OCI-M2 (cell line): Measurements from ENCODE around the gene ENPP6.
"Not testable (repeated sequence)": the region's sequence is repeated elsewhere in the genome, so short reads cannot be mapped to it uniquely, and the experiment has no call there.

Experiments used
- DNase-seq: peaks from one replicate; lab custom pipeline; 2025; ENCODE audit not compliant: unreplicated experiment; lab: John Stamatoyannopoulos, UW

The ENPP6 gene

DNA sequence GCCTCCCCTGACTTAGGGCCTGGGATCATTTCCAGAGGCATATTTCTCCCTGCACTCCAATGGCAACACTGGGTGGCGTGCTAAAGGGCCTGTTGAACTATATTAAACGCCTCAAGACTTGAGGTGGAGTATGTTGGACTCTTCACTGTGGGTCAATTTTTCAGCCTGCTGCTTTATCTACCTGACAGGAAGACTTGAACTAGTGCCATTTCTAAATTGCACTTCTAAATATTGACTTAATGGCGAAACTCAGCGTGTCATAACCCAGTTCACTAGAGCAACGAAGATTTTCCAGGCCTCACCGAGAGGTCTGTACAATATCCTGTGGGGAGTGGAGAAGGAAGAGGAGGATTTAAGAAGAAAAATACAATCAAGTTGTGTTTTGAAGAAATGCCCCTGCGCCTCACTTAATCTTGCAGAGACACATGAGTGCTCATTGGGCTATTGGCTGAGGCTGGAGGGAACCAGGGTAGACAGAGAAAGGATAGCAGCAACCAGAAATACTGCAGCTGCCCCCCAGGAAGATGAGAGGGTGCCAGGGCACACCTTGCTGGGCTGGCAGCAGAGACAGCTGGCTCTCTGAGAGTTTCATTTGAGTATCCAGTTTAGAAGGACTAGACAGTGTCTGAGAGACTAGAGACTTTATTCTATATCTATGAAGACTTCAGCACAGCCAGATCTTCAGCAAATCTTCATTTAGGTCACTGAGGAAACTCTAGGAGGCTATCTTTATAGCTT lies 67.4 kb downstream of the ENPP6 start:
- no peak for DNase-seq

DNA sequence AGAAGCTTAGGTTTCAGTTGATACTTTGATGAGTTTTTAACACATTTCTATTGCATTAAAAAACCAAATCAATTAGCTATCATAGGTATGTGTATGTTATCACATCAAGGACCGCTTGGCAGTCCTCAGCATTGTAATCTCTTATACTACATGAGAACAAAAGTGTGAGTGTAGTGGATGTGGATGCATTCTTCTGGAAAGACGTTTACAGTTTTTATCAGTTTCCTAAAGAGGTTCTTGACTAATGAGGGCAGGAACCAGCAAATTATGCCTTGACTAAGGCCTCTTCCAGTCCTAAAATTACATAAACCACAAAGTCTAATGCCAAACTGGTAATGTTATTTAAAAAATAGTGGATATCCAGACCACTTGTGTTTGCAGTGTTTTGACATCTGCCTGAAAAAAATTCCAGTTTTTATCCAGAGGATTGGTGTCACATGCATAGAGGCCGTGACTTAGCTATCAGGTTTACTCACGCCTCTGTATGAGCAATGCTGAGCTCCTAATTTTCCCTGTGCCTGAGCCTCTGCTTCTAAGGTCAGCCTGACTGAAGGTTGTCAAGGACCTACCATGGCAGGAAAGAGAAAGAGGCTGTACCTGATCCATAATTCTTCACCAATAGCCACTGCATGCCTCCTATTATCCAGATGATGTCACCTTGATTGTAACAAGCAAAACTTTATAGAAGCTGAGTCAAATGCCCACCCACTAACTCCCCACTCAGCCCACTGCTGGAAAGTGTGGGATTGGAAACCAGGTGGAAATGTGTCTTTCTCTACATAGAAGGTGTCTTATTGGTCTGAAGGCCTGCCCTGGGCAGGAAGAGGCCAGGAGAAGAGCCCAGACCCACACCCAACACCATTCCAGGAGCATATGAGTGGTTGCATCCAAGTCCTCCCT lies 68.7 kb downstream of the ENPP6 start:
- DNase-seq: no peak

DNA sequence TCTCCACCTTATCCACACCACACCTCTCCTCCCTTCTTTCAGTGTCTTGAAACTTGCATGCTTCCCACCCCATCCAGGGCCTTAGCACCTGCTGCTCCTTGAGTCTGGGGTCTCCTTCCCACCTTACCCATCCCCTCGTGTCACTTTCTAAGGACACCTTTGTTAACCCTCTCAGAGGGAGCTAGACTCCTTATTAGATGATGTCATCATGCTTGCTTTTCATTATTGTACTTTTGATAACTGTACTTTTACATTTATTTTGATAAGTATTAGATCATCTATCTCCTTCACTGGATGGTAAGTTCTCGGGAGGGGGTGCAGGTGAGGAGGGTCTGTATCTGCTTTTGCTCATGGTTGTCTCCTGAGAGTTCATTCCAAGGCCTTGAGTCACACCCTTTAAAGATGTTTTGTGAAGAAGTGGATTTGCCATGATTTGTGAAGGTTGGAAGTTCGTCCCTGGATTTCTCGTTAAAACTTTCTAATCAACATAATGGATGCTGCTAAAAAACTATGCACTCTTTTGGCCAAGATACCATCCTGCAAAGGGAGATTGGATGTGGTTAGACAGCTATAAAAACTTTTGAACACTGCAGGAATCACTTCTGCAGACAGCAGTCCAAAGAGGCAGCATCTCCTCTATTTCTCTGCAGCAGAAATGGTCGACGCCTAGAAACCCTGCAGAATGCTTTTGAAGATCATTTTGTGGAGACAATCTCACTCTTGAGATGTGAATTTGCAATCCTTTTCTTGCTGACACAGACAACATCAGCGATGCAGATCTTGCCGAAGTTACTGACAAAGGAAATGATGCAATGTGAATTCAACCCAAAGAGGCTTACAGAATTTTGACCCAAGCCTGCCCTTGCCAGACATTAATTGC lies 69.6 kb downstream of the ENPP6 start:
- no peak for DNase-seq

DNA sequence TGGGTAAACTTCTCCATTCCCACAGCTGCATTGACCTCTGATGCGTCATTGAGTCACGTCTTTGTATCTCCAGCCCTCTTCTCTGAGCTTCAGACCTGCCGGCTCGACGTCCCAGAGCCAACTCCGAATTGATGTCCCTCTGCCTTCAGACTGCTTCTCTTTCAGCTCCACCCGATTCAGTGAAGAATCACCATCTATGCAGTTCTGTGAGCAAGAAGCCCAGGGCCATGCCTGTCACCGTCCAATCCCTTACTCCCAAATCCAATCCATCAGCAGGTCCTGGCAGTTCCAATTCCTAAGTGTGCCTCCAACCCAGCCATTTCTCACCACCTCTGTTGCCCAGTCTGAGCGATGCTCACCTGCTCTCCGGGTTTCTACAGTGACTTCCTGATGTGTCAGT lies 70.7 kb downstream of the ENPP6 start:
- DNase-seq: no peak

DNA sequence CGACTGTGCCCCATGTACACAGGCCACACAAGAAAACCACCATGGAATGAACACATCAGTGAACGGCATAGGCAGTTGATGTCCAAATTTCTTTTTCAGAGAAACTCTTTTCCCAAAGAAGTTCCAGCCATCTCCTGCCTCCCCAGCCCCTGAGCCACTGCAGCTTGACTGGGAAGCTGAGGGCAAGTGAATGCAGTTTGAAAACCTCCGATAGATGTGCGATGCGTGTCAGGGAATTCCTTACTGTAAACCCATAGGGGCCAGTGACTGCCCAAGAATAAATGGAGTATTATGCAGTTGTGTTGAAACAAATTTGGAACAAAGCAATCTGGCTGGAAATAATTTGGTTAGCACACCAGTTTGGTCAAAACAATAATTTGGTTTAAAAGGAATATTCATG lies 72.1 kb downstream of the ENPP6 start:
- DNase-seq: no peak

DNA sequence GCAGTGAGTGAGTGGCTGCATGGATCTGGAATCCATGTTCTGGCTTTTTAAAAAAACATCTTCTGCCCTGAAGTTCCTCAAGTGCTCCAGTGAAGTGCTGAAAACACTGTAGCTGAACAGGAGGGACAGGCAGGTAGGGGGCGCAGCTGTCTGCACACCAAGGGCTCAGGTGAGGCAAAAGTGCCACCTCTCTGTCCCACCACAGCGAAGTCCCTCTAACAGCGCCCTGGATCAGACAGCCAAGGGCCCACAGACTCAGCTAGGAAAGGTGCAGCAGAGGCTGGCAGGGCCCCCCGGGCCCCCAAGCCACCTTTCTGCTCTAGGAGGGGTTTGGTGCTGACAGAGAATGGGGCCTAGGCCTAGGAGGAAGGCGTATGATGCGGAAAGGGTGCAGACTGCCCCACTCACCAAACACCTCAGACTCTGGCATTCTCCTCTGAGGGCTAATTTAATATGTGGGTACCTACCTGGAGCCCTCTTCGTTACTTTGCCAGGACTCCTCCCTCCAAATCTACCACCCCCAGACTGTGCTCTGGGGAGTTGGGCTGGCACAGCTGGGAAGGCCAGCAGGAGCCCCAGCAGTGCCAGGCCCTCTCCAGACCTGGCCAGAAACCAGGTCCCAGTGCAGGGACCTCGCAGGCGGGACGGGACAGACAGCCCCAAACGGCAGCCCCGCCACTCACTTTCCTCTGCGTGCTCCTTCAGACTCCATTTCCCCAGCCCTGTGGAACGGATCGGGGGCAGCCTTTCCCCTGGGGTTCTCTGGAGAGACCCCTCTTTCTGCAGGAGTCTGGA lies 73.7 kb downstream of the ENPP6 start:
- DNase-seq: no peak

DNA sequence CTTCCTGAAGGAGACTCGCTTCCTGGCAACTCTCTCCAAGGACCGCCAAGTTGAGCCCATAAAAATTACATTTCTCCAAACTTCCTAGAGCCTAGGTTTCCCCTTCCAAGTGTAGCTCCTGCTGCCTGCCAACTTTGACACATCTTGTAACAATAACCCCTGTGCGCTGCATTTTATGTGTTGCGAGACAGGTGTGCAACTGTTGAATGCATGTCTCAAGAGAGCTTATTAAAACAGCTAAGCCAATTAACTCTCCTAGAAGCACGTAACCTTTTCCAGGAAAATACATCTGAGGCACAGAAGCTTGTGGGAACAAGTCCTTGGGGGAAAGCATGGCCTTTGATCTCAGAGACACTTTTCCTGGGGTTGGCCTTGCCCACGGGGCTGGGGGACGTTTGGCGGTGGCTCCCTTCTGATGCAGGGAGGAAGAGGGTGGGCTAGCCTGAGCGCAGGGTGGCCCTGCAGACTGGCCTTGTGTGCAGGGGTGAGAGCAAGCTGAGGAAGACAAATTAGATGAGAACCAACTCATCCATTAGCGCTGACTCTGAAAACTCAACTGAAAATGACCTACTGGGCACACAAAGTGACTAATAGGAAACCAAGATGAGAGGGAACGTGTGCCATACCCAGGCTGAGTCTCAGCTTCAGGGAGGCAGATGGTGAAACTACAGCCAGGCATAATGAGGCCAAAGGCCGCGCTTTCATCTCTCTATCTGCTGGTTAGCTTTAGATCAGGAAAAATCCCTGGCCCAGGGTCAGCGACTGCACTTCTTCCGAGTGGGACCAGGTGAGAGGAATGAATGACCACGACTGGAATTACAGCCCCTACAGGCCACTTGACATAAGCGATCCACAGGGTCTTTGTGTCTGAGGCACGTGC lies 75.3 kb downstream of the ENPP6 start:
- DNase-seq: no peak

DNA sequence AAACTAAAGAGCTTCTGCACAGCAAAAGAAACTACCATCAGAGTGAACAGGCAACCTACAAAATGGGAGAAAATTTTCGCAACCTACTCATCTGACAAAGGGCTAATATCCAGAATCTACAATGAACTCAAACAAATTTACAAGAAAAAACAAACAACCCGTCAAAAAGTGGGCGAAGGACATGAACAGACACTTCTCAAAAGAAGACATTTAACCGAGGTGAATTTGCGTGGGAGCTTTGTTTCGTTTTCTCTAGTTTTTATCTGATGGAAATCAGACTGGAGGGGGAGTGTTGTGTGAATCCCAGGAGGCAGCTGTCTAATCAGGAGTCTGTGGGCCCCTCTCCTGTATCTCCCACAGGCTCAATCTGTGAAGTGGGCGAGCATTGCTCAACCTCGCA lies 76.8 kb downstream of the ENPP6 start:
- not testable (repeated sequence) for DNase-seq

DNA sequence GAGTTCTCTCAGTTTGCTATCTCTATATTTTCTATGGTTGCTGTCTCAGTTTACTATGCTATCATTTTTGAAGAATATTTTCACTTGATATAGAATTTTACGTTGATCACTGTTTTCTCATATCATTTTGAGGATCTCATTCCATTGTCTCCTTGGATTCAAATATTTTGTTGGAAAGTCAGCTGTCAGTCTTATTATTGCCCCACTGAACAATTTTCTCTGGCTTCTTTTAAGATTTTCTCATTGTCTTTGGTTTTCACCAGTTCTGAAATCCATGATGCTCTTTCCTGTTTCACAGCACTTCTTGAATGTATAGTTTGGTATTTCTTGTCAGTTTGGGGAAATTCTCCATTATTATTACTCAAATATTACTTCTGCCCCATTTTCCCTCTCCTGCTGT lies 81.1 kb downstream of the ENPP6 start:
- DNase-seq: no peak

DNA sequence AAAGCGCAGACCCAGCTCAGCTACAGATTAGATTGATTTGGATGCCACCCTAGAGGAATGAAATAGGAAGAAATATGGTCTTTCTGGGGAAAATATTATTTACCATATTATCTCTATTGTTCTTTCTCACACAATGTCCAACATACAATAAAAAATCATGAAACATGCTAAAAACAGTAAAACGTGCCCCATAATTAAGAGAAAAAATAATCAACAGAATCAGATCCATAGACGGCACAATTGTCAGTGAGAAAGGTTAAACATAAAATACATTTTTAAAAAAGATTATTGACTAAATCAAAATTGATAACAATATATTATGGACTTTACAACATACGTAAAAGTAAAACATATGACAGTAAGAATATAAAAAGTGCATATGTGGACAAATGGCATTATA lies 90.9 kb downstream of the ENPP6 start:
- no peak for DNase-seq

DNA sequence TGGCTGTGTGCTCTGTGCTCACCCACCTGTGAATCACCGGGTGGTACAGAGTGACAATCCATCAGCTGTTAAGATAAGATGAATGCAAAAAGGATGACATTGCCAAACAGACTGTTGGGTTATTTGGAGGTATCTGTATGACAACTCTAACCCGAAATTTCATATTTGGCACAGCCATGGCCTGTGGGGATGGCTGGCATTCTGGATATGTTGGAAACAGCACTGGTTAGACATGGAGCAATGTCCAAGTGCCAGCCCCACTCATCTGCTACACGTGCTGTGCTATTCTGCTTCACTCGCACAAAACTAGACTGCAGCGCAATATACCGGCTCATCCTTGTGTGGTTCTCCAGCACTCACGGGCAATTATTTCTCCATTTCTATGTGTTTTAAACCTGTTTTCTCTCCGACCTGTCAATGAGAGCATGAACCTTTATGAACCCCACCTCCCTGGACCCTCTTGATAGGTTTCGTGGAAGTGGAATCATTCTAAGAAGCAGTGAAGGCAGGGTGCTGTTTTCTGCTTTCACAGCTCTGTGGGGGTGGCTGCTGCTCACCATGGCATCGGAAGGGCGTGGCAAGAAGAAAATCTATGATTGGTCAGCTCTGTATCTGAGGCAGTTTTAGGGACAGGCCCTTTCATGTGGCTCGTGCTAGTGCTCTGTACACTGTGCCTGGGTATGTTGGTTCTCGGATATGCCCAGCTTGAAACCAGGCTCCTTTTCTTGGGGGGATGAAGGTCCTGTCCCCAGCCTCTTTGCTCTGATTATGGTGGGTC lies 94.9 kb downstream of the ENPP6 start:
- DNase-seq: no peak

DNA sequence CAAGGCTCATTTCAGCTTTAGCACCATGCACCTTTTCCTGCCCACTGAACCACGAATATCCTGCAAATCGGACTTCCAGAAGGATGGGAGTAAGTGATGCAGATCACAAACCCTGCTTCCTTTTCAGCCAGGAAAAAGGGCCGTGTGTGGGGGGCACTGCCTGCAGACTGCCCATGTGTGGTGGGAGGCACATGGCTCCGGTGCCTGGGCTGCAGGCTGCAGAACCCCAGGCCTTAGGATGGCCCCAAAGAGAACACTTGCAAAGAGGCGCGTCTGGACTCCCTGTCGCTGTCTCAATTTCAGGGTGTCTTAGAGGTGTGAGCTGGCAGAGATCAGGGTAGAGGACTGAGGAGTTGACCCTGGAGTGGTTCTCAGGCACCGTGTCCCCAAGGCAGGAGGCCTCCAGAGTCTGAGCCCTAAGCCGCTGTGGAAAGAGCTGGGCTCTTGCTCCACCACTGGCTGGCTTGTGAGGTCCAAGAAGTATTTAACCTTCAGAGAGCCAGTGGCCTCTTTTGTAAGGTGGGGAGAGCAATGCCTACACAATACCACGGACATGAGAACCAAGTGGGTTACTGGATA lies 97.0 kb downstream of the ENPP6 start:
- DNase-seq: no peak

DNA sequence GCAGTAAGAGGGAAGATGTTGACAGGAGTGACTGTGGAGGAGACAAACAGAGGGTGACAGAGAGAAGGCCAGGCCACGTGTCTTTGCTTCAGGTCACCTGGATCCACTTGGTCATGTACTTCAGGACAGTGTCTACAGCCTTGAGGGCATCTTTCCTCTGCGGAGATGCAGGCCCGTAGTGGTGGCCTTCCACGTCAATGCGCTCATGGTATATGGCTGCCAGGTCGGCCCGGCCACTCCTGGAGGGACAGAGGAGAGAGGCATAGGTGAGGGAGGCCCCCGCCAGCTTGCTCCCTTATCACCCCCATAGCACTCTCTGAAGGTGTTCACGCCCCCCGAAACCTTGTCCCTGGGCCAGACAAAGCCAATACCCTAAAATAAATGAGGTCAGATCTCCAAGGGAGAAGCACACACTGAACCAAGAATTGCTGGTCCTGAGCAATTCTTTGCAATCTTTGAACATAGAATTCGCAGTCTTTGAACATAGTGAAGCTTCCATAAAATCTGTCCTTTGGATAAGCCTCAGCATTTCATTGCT lies 99.9 kb downstream of the ENPP6 start:
- DNase-seq: no peak

DNA sequence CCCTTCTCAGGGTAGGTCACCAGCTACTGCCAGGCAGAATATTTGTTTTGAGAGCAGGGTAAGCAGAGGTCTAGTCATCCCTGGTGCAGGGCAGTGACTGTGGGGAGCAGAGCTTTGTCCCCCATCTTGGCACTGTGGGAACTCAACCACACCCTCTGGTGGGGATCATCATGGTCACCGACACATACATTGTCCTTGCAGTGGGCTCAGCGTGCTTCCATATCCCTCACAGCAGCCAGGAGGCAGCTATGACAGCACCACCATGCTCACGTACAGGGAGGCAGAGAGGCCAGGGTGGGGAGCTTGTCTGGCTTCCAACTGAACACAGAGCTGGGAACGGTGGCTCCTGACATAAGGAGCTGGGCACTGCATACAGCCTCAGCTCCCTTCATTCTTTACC lies 102.3 kb downstream of the ENPP6 start:
- no peak for DNase-seq

DNA sequence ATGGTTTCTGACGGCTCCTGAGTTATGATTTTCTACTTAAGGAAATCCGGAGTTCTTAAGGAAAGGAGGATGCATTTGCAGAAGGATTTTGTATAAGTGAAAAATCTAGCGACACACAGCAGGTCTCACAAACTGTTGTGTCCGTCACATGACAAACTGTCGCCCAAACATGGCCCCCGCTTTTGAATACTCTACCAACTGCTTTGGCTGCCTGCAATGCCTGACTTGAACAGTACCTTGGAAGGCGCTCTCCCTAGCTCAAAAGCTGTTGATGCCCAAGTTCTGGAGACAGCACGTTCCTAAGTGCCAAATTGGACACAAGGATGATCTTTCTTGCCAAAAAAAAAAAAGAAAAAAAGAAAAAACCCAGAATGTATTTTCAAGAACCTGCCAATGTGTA lies 103.2 kb downstream of the ENPP6 start:
- DNase-seq: no peak

DNA sequence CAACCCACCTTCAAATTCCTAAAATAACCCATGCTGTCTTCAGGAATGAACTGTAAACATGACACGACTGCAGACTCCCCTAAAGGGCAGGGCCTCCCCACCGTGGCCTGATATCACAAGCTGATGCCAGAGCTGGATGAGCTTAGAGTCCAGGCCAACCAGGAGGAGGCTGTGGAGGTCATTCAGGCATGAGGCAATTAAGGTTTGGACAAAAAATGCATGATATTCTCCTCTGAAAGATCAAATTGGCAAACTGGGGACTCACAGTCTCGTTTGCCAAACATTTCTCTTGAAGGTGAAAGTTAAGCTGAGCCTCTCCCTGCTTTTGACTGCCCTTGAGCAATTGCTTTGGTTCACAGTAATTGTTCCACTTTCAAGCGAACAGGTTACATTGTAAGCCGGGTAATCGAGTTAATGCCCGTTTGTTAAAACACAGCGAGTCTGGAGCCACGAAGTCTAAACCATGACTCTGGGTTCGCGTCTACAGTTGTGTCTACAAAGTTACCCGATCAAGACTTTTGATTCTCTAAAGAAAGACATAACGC lies 105.6 kb downstream of the ENPP6 start:
- DNase-seq: no peak

DNA sequence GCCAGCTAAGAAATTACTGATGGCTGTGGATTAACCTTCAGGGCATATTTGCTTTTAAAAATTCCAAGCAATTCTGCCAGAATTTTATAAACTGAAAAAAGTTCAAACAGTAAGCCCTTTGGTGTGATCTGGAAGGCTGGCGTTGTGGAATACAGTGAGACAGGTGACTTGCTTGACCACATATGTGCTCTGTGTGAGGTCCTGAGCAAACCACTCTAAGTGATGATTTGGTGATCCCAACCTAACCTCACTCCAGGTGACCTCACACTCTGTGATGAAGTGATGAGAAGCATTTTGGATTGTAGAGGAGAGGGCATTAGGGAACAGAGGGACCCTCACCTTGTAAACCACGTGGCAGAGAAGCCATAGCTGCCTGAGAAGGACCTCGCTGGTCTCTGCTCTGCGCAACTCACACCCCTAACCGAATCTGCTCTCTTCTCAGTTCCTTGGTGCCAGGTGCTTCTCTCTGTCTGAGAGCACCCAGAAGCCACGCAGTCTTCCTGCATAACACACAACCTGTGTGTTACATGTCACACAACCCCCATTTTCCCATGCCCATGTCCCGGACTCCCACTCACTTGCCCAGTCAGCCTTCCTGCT lies 106.3 kb downstream of the ENPP6 start:
- DNase-seq: no peak
